Measurements from ENCODE around the gene ARMCX2. TPM values are rescaled to one million over a fixed set of nuclear protein-coding genes. Genes with fewer than 3 reads are reported as not detected.

Gene ARMCX2
- total and polyA plus RNA-seq, 2 of the 4 experiments (the other 2 are of a cell fraction), result 63.6 to 109 TPM

DNA sequence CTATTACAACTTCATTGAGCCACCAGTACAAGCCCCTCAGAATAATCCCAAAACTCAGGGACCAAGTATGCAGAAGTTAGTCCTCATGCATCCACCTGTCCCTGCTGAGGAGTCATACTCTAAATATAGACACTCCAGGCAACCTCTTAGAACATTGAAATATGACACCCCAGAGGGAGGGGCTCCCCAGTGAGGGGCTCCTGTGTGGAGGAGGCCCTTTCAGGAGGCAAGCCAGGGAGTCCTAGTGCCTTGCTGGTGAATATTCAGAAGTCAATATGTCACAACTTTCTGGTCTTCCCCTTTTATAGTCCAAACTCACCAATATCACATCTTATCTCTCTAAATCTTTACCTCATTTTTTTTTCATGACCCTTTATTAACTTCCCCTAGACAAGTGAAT, 40.3 kb downstream of the ARMCX2 start:
- Histone ChIP-seq H3K56ac (ENCODE audit: extremely low read depth, insufficient read depth, low read length) (no peak overlapping the region), H3K14ac (replicated peaks; ENCODE audit: low read depth, low read length) (no peak overlapping the region), H2AK5ac (ENCODE audit: low read depth, low read length) (no peak overlapping the region), H2BK15ac (ENCODE audit: low read depth, low read length) (no peak overlapping the region), H3K27me3 (ENCODE audit: control insufficient read depth, insufficient read depth, low read length) (no peaks in the 10 kb centered on the region; the same call in 1 of the 2 replicates), H2BK5ac (ENCODE audit: low read depth, low read length, poor library complexity, severe bottlenecking) (no peak overlapping the region), H3K9me3 (ENCODE audit: control insufficient read depth, insufficient read depth, low read length) (no peaks in the 10 kb centered on the region), H3K4me1 (ENCODE audit: control insufficient read depth, insufficient read depth, low read length) (peaks cover 4% of the 10 kb centered on the region), H3K36me3 (ENCODE audit: control insufficient read depth, insufficient read depth, low read length) (peaks cover 6% of the 10 kb centered on the region), H3K18ac (ENCODE audit: low read depth, low read length) (no peak overlapping the region), H4K5ac (ENCODE audit: low read depth, low read length) (no peak overlapping the region), H4K91ac (ENCODE audit: insufficient read depth, low read depth, low read length) (no peak overlapping the region), H3K9ac (ENCODE audit: low read depth, low read length) (no peak overlapping the region), H3K9me1 (ENCODE audit: insufficient read depth, low read length) (peaks cover 2% of the 10 kb centered on the region; the same call in 1 of the 2 replicates), H2BK20ac (ENCODE audit: low read depth, low read length) (no peak overlapping the region), H2AK9ac (replicated peaks; ENCODE audit: low read depth, low read length, poor library complexity) (no peak overlapping the region), H3K4ac (ENCODE audit: low read depth, low read length) (no peak overlapping the region), H4K8ac (ENCODE audit: low read depth in 2 of 2, low read length in 2 of 2) (no peak overlapping the region), H3K27ac (ENCODE audit: insufficient read depth, low read length) (no peak overlapping the region), H3K4me2 (ENCODE audit: low read depth, low read length) (no peak overlapping the region), H2BK120ac (ENCODE audit: low read depth, low read length) (no peak overlapping the region), H3K4me3 (ENCODE audit: insufficient read depth, low read depth, low read length) (no peak overlapping the region), H2AFZ (replicated peaks; ENCODE audit: low read length, poor library complexity) (no peak overlapping the region), H3K23ac (ENCODE audit: low read depth, low read length) (no peak overlapping the region), H4K20me1 (ENCODE audit: insufficient read depth, low read length) (peaks cover 6% of the 10 kb centered on the region), H3K79me1 (ENCODE audit: low read depth in 1 of 2, low read length in 2 of 2) (peaks cover 0 to 15% of the 10 kb centered on the region in 2 experiments; a peak in 3 of 4 replicates)
- POLR2A ChIA-PET (ENCODE audit: unreplicated experiment), result no interaction called here
- dilution Hi-C loops (cut with HindIII; ENCODE audit: low sequenced_read_pairs, unreplicated experiment), result no loop called here
- intact Hi-C loops (cut with micrococcal nuclease), result loop anchor here (5.0 kb wide), 1 partner anchor 138 kb away; no protein-coding TSS in a partner anchor
- in situ Hi-C loops (cut with MboI; ENCODE audit: low sequenced_read_pairs), result no loop called here
- CTCF ChIA-PET, result no interaction called here
- TF ChIP-seq MAZ (IDR thresholded peaks at IDR 0.05; ENCODE audit: borderline replicate concordance, low read depth, low read length), result no peak
- no peak for TF ChIP-seq RCOR1 (IDR thresholded peaks at IDR 0.05; ENCODE audit: insufficient replicate concordance, low read length)
- TF ChIP-seq BHLHE40 (IDR thresholded peaks at IDR 0.05; ENCODE audit: low read depth, low read length), result no peak
- TF ChIP-seq, protein P1, sequence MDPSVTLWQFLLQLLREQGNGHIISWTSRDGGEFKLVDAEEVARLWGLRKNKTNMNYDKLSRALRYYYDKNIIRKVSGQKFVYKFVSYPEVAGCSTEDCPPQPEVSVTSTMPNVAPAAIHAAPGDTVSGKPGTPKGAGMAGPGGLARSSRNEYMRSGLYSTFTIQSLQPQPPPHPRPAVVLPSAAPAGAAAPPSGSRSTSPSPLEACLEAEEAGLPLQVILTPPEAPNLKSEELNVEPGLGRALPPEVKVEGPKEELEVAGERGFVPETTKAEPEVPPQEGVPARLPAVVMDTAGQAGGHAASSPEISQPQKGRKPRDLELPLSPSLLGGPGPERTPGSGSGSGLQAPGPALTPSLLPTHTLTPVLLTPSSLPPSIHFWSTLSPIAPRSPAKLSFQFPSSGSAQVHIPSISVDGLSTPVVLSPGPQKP (IDR thresholded peaks at IDR 0.05; ENCODE audit: borderline replicate concordance, low read depth, low read length), result no peak
- TF ChIP-seq CHD1 (IDR thresholded peaks at IDR 0.05; ENCODE audit: low read depth, low read length), result no peak
- no peak for TF ChIP-seq MXI1 (IDR thresholded peaks at IDR 0.05; ENCODE audit: borderline replicate concordance, low read depth, low read length)
- TF ChIP-seq CEBPB (IDR thresholded peaks at IDR 0.05; ENCODE audit: low read depth, low read length), result no peak
- TF ChIP-seq RAD21 (IDR thresholded peaks at IDR 0.05; ENCODE audit: low read length), result no peak
- no peak for TF ChIP-seq CTCF (conservative IDR thresholded peaks at IDR 0.05; ENCODE audit: low read depth, low read length)
- no peak for TF ChIP-seq RFX5 (IDR thresholded peaks at IDR 0.05; ENCODE audit: low read depth, low read length)
- no peak for TF ChIP-seq SMC3 (IDR thresholded peaks at IDR 0.05; ENCODE audit: low read depth, low read length)
- TF ChIP-seq FOS (IDR thresholded peaks at IDR 0.05; ENCODE audit: low read depth, low read length), result no peak
- TF ChIP-seq NFE2L2 (IDR thresholded peaks at IDR 0.05; ENCODE audit: low read depth, low read length), result no peak
- no peak for TF ChIP-seq POLR2A (IDR thresholded peaks at IDR 0.05; ENCODE audit: low read depth, low read length)
- no peak for TF ChIP-seq MAFK (IDR thresholded peaks at IDR 0.05; ENCODE audit: low read depth, low read length)
- no peak for TF ChIP-seq USF2 (IDR thresholded peaks at IDR 0.05; ENCODE audit: low read depth, low read length)
- no TSS peak for BruUV-seq (replicated peaks)
- DNase-seq, result peak; percentile 22
- no peak for ATAC-seq (ENCODE audit: low read depth)

Data from IMR-90 (cell line).